Subcutaneous abdominal adipose tissue (tissue), 5 donors: ENCODE measurements around the gene PIP4K2A.
"Not testable (repeated sequence)": the region's sequence is repeated elsewhere in the genome, so short reads cannot be mapped to it uniquely, and the experiment has no call there.

ENCODE experiments used
- H3K27ac ChIP-seq: one replicate; pipeline ENCODE4 v1.7.0; 2013; ENCODE audit warnings: low read depth, mild to moderate bottlenecking, inconsistent platforms, low read length, moderate library complexity
- H3K27me3 ChIP-seq, 5 donors: one replicate each; pipeline ENCODE4 v1.7.0; 2013; ENCODE audit warnings: low read length in 5 of 5, inconsistent platforms in 1 of 5; ENCODE audit not compliant: control insufficient read depth in 5 of 5, insufficient read depth in 4 of 5
- H3K36me3 ChIP-seq, 5 donors: one replicate each; pipeline ENCODE4 v1.7.0; 2013; ENCODE audit warnings: low read length in 5 of 5; ENCODE audit not compliant: control insufficient read depth in 5 of 5, insufficient read depth in 5 of 5
- H3K4me1 ChIP-seq, 5 donors: one replicate each; pipeline ENCODE4 v1.7.0; 2013; ENCODE audit warnings: low read length in 5 of 5, mild to moderate bottlenecking in 3 of 5, moderate library complexity in 1 of 5; ENCODE audit not compliant: control insufficient read depth in 5 of 5, insufficient read depth in 5 of 5
- H3K4me3 ChIP-seq, 5 donors: one replicate each; pipeline ENCODE4 v1.7.0; 2013; ENCODE audit warnings: low read length in 5 of 5, low read depth in 1 of 5
- H3K9ac ChIP-seq, 5 donors: one replicate each; pipeline ENCODE4 v1.7.0; 2013; ENCODE audit warnings: low read length in 5 of 5, mild to moderate bottlenecking in 4 of 5, moderate library complexity in 3 of 5
- H3K9me3 ChIP-seq, 5 donors: one replicate each; pipeline ENCODE4 v1.7.0; 2013; ENCODE audit warnings: low read length in 5 of 5; ENCODE audit not compliant: control insufficient read depth in 5 of 5
- donor health status: healthy.
- donor health status: healthy.
- donor health status: healthy.
- donor health status: healthy.
- donor health status: healthy.

PIP4K2A gene

DNA sequence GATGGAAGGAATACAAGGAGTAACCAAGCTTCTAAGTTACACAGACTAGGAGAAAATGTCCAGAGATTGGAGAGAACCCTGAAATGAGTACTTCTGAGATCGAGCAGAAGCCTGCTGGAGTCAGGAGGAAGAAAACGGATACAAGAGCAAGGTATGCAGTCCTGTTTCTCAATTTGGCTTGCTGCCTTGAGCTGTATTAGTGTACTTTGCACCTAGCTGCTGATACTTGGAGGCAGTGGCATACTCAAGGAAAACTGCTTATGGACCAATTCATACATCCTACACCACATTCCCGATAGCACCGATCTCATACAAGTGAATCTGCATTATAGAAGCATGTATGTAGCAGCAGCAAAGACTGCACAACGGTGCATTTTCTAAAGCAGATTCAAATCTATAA is 14.4 kb downstream of the PIP4K2A start:
- H3K27me3 ChIP-seq, result no peaks in the 10 kb centered on the region
- no peaks in the 10 kb centered on the region for H3K36me3 ChIP-seq
- H3K9ac ChIP-seq, result no peak overlapping the region
- peaks cover 0 to 19% (median 17%) of the 10 kb centered on the region in 5 donors for H3K4me1 ChIP-seq
- no peak overlapping the region for H3K4me3 ChIP-seq
- H3K27ac ChIP-seq, result no peak overlapping the region
- H3K9me3 ChIP-seq, result no peaks in the 10 kb centered on the region

DNA sequence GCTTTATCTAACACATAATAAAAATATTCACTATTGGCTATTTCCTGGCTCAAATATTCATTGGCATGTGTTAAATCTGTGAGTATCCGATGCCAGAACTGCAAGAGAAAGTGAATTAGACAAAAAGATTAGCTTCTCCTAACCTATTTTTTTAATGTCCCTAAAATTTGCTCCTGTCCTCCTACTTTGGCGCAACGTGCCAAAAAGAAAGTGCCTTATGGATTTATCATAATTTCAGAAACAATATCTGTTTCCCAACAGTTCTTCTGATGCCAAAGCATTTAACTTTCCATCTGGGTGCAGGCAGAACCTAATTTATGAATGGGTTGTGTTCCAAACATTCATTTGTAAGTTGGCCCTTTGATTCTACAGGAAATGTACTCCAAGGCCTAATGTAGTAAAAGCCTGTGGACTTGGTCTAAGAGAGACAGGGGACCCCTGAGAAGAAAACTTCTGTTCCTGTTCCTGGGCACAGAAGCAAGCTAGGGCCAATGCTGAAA is 15.4 kb downstream of the PIP4K2A start:
- peaks cover 0 to 19% (median 15%) of the 10 kb centered on the region in 5 donors for H3K4me1 ChIP-seq
- no peak overlapping the region for H3K4me3 ChIP-seq
- no peak overlapping the region for H3K9ac ChIP-seq
- H3K9me3 ChIP-seq, result no peaks in the 10 kb centered on the region
- no peak overlapping the region for H3K27ac ChIP-seq
- H3K27me3 ChIP-seq, result no peaks in the 10 kb centered on the region
- no peaks in the 10 kb centered on the region for H3K36me3 ChIP-seq

DNA sequence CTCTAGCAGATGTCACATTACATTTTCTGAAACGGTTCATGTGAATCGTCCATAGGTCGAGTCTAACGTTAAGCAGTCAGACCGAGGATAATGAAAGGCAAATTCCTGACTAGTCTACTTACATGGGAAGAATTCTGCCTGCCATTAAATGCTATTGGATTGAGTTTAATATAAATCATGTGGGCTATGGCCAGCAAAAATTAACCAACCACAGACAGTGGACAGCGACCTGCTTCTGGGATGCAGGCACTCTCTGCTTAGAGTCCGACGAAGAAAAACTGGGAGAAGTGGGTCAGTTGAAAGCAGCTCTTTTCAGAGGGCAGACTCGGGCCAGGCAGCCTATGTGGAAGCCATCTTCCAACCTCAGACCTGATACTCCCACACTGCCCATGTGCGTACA is 16.6 kb downstream of the PIP4K2A start:
- H3K27ac ChIP-seq, result no peak overlapping the region
- no peak overlapping the region for H3K4me3 ChIP-seq
- H3K27me3 ChIP-seq, result no peaks in the 10 kb centered on the region
- no peak overlapping the region for H3K9ac ChIP-seq
- H3K9me3 ChIP-seq, result no peaks in the 10 kb centered on the region
- no peaks in the 10 kb centered on the region for H3K36me3 ChIP-seq
- peaks cover 0 to 25% (median 20%) of the 10 kb centered on the region in 5 donors for H3K4me1 ChIP-seq

DNA sequence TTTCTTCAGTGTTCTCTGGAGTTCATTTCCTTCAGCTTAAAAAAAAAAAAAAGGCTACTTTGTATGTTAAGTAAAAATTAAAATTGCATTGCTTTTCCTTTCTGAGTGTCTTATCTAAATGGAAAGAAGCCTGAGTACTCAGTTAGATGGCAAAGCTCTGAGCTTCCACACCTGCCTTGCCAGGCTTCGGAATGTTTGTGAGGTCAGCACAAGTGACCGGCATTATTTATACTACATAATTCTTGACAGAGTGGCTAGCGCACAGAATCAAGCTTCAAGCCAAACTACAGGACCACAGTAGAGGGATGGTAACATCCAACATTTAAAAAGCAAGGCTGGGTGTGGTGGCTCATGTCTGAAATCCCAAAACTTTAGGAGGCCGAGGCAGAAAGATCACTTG is 17.3 kb downstream of the PIP4K2A start:
- Histone ChIP-seq H3K27ac (no peak overlapping the region), H3K4me3 (no peak overlapping the region), H3K36me3 (no peaks in the 10 kb centered on the region), H3K27me3 (no peaks in the 10 kb centered on the region), H3K9me3 (no peaks in the 10 kb centered on the region), H3K9ac (no peak overlapping the region), H3K4me1 (peaks cover 0 to 25% (median 20%) of the 10 kb centered on the region in 5 donors)

DNA sequence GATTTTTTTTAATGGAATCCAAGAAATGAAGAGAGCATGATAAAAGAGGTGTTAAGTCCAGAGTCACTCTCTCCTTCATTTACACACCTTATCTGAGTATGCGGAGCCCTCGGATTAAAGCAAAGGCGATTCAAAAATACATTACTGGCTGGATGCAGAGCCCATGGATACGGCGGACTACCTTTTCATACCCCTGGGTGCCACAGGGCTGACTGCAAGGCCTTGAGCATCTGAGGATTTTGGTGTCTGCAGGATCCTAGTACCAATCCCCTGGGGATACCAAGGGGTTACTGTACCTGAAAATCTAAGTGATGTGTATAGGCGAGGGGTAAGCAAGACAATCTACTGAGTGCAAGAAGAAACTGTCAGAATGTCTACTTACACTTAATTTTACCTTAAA is 20.5 kb downstream of the PIP4K2A start:
- H3K36me3 ChIP-seq, result no peaks in the 10 kb centered on the region
- H3K9me3 ChIP-seq, result no peaks in the 10 kb centered on the region
- H3K4me3 ChIP-seq, result no peak overlapping the region
- peaks cover 0 to 28% (median 21%) of the 10 kb centered on the region in 5 donors for H3K4me1 ChIP-seq
- no peaks in the 10 kb centered on the region for H3K27me3 ChIP-seq
- H3K27ac ChIP-seq, result no peak overlapping the region
- no peak overlapping the region for H3K9ac ChIP-seq

DNA sequence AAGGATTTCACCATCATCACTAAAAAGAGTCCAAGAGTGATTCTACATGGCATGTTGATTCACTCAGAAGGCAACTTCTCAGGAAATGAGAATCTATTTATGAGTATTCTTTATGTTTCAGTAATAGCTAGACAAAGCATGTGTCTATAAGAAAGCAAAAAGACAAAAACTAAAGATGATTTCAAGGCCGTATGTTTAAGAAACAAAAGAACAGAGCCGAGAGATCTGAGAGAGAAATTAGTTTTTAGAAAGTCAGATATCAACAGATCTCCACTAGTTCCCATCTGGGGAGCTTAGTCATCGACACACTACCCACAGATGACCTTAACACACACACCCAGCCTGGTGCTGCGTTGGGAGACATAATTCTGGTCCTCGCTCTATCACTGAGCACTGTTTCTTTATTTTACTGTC is 21.0 kb downstream of the PIP4K2A start:
- H3K4me1 ChIP-seq, result peaks cover 0 to 23% (median 18%) of the 10 kb centered on the region in 5 donors
- no peak overlapping the region for H3K4me3 ChIP-seq
- H3K27me3 ChIP-seq, result no peaks in the 10 kb centered on the region
- H3K36me3 ChIP-seq, result no peaks in the 10 kb centered on the region
- no peak overlapping the region for H3K9ac ChIP-seq
- no peaks in the 10 kb centered on the region for H3K9me3 ChIP-seq
- H3K27ac ChIP-seq, result no peak overlapping the region

DNA sequence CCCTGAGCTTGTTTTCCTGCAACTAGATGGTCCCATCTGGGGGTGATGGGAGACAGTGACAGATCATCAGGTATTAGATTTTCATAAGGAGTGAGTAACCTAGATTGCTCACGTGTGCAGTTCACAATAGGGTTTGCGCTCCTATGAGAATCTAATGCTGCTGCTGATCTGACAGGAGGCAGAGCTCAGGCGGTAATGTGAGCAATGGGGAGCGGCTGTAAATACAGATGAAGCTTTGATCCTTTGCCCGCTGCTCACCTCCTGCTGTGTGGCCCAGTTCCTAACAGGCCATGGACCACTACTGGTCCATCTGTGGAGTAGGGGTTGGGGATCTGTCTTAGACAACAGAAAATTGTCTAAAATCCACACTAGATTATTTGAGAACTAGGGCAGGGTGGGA is 22.3 kb downstream of the PIP4K2A start:
- not testable (repeated sequence) for H3K9me3 ChIP-seq, H3K27ac ChIP-seq, H3K4me3 ChIP-seq, H3K27me3 ChIP-seq, H3K9ac ChIP-seq, H3K36me3 ChIP-seq
- peaks cover 0 to 17% (median 12%) of the 10 kb centered on the region in 5 donors for H3K4me1 ChIP-seq

DNA sequence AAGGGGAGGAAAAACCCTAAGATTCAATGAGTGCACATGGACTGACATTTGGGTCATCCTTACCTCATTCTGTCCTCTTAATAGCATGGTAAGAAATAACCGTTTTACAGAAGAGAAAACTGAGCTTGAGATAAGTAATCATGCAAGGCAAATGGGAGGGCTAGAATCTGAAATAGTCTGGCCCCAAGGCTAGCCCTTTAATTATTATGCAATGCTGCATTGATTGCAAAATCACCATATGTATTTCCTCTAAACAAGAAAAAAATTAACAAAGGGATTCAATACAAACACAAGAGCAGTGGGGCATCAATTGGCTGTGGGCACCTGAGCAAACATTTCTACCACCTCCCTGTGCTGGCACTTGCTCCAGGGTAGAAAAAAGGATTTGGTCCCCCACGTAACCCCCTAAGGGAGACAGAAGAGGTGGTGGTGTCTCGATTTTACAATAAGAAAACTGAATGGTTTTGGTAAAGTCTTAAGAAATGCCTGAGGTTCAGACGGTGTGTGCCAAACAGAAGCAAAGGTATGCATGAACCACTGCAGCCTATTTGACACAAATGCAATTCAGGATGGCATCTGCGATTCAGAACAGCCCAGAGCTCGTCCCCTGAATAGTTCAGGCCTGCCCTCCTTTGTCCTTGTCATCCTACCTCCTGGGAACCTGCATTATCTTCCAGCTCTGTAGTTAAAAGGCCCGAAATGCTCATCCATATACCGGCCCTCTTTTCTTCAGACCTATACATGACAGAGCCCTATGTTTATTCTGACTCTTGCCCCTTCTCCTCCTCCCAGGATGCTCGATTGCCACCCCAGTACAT is 23.6 kb downstream of the PIP4K2A start:
- no peaks in the 10 kb centered on the region for H3K9me3 ChIP-seq
- H3K36me3 ChIP-seq, result no peaks in the 10 kb centered on the region
- no peak overlapping the region for H3K4me3 ChIP-seq
- H3K9ac ChIP-seq, result no peak overlapping the region
- H3K27ac ChIP-seq, result no peak overlapping the region
- H3K27me3 ChIP-seq, result no peaks in the 10 kb centered on the region
- peaks cover 0 to 25% (median 18%) of the 10 kb centered on the region in 5 donors for H3K4me1 ChIP-seq

DNA sequence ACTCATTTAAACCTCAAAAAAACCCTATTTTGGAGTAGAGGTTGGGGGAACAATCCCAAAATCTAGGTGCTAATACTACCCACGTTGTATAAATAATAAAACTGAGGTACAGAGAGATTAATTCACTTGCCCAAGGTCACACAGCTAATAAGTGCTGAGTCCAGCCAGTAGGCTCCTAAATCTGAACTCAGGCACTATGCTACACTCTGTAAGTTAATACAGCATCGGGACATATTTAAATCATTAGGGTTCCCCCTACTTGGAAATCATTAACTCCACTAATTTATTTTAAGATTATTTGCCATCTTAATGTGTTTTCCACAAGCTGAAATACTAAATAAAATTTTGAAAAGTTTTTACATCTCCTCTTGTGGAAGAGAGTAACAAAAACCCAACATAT is 24.2 kb downstream of the PIP4K2A start:
- no peaks in the 10 kb centered on the region for H3K27me3 ChIP-seq
- no peaks in the 10 kb centered on the region for H3K36me3 ChIP-seq
- no peak overlapping the region for H3K27ac ChIP-seq
- H3K4me1 ChIP-seq, result peaks cover 0 to 31% (median 24%) of the 10 kb centered on the region in 5 donors
- H3K9ac ChIP-seq, result no peak overlapping the region
- no peak overlapping the region for H3K4me3 ChIP-seq
- H3K9me3 ChIP-seq, result no peaks in the 10 kb centered on the region

DNA sequence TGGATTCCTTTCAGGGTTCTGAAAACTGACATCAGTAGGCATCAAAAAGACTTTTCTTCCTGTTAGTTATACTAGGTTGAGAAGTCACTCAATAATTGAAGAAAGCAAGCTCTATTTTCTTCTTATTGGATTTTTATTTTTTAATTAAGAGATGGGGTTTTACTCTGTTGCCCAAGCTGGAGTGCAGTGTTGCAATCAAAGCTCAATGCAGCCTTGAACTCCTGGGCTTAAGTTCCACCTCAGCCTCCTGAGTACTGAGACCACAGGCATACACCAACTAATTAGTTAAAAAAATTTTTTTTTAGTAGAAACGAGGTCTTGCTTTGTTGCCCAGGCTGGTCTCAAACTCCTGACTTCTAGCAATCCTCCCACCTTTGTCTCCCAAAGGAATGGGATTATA is 28.0 kb downstream of the PIP4K2A start:
- peak overlapping the region in 1 of 5 donors; percentile 15 for H3K4me3 ChIP-seq
- H3K27ac ChIP-seq, result no peak overlapping the region
- peaks cover 0 to 34% (median 28%) of the 10 kb centered on the region in 5 donors for H3K4me1 ChIP-seq
- H3K9me3 ChIP-seq, result no peaks in the 10 kb centered on the region
- no peaks in the 10 kb centered on the region for H3K36me3 ChIP-seq
- no peak overlapping the region for H3K9ac ChIP-seq
- H3K27me3 ChIP-seq, result no peaks in the 10 kb centered on the region
